H1 (cell line): ENCODE results near the gene TYRO3. TPM values are rescaled to one million over a fixed set of nuclear protein-coding genes. Genes with fewer than 3 reads are reported as not detected.

Experiments used
- CTCF ChIA-PET: fragments of 300-600 bp; sonication (Branson Sonifier 250); formaldehyde crosslinking; loops from one replicate; lab custom pipeline; 2021; ENCODE audit not compliant: partially characterized antibody; lab: Charles Lee
- POLR2A ChIA-PET: fragments of 300-600 bp; sonication (Branson Sonifier 250); formaldehyde crosslinking; loops from one replicate; lab custom pipeline; 2021; ENCODE audit warnings: inconsistent platforms; ENCODE audit not compliant: partially characterized antibody; lab: Charles Lee
- DNase-seq, 2 experiments: peaks; one replicate each; pipeline versions ENCODE4 v3.0.0 to v3.0.0-alpha.2; 2010 to 2022; ENCODE audit warnings: low spot score in 2 of 2, low read depth in 1 of 2, mixed read lengths in 1 of 2
- FAIRE-seq: peaks from 2 replicates; lab custom pipeline; 2011; peaks lifted over from hg19 to GRCh38; lab: Jason Lieb, UNC
- H2AFZ ChIP-seq: 2 replicates; pipeline ENCODE4 v1.8.1; 2012; ENCODE audit warnings: low read length, inconsistent platforms
- H2AK5ac ChIP-seq: 2 replicates; pipeline ENCODE4 v1.6.1; 2013; ENCODE audit warnings: low read depth, low read length
- H2BK120ac ChIP-seq: replicated peaks from 2 replicates; pipeline ENCODE3; 2013; ENCODE audit warnings: low read depth, low read length, inconsistent platforms
- H2BK12ac ChIP-seq: 2 replicates; pipeline ENCODE4 v1.6.1; 2013; ENCODE audit warnings: low read depth, low read length
- H2BK15ac ChIP-seq: 2 replicates; pipeline ENCODE4 v1.6.1; 2013; ENCODE audit warnings: low read length
- H2BK20ac ChIP-seq: 2 replicates; pipeline ENCODE4 v1.6.1; 2013; ENCODE audit warnings: low read length
- H2BK5ac ChIP-seq: 2 replicates; pipeline ENCODE4 v1.6.1; 2013; ENCODE audit warnings: low read depth, low read length
- H3K14ac ChIP-seq: 2 replicates; pipeline ENCODE4 v1.6.1; 2013; ENCODE audit warnings: inconsistent platforms; ENCODE audit not compliant: insufficient read length
- H3K18ac ChIP-seq: 2 replicates; pipeline ENCODE4 v1.6.1; 2013; ENCODE audit warnings: low read length; ENCODE audit errors: extremely low read depth
- H3K23ac ChIP-seq: 2 replicates; pipeline ENCODE4 v1.6.1; 2013; ENCODE audit warnings: inconsistent platforms; ENCODE audit not compliant: insufficient read length
- H3K23me2 ChIP-seq: 2 replicates; pipeline ENCODE4 v1.6.1; 2013; ENCODE audit warnings: low read depth, low read length
- H3K27ac ChIP-seq: 2 replicates; pipeline ENCODE4 v1.6.1; 2011; ENCODE audit warnings: low read depth, low read length, inconsistent platforms
- H3K27me3 ChIP-seq, 4 experiments: replicated peaks in 1 of 4; 1 replicate in 1 of 4; 2 replicates in 3 of 4; pipeline versions ENCODE4 v1.6.1 to v1.8.1; 2011 to 2013; ENCODE audit warnings: low read length in 3 of 4, mild to moderate bottlenecking in 3 of 4, inconsistent platforms in 2 of 4, mixed read lengths in 2 of 4, moderate library complexity in 1 of 4; ENCODE audit not compliant: control insufficient read depth in 3 of 4, insufficient read depth in 3 of 4; ENCODE audit errors: extremely low read depth in 1 of 4
- H3K36me3 ChIP-seq, 4 experiments: 2 replicates each; pipeline versions ENCODE4 v1.6.1 to v1.8.1; 2011 to 2013; ENCODE audit warnings: mild to moderate bottlenecking in 4 of 4, low read length in 3 of 4, moderate library complexity in 2 of 4, control low read depth in 1 of 4, inconsistent platforms in 1 of 4; ENCODE audit not compliant: insufficient read depth in 4 of 4, control insufficient read depth in 2 of 4
- H3K4ac ChIP-seq: replicated peaks from 2 replicates; pipeline ENCODE3; 2013; ENCODE audit warnings: low read length, low read depth, mixed read lengths, inconsistent platforms; ENCODE audit not compliant: insufficient read length
- H3K4me1 ChIP-seq, 4 experiments: replicated peaks in 1 of 4; 1 replicate in 1 of 4; 2 replicates in 3 of 4; pipeline versions ENCODE4 v1.6.1 to v1.8.1; 2011 to 2013; ENCODE audit warnings: low read length in 3 of 4, inconsistent platforms in 2 of 4, mixed read lengths in 1 of 4; ENCODE audit not compliant: insufficient read depth in 4 of 4, control insufficient read depth in 3 of 4
- H3K4me2 ChIP-seq, 2 experiments: 2 replicates each; pipeline versions ENCODE4 v1.6.1 to v1.8.1; 2011 to 2013; ENCODE audit warnings: low read depth in 2 of 2, low read length in 2 of 2, control low read depth in 1 of 2, inconsistent platforms in 1 of 2, mild to moderate bottlenecking in 1 of 2; ENCODE audit not compliant: insufficient read depth in 1 of 2
- H3K4me3 ChIP-seq, 4 experiments: fragments of 200-600, 300-600 bp in 1 of 4; sonication (generic), shearing (Covaris generic), sonication (Bioruptor Twin) in 1 of 4; 2 replicates each; pipeline versions ENCODE4 v1.5.1 to v1.8.1; 2011 to 2016; ENCODE audit warnings: low read length in 4 of 4, low read depth in 3 of 4, control low read depth in 2 of 4, inconsistent platforms in 2 of 4, mild to moderate bottlenecking in 2 of 4, mixed read lengths in 1 of 4, moderate library complexity in 1 of 4; ENCODE audit not compliant: insufficient read depth in 2 of 4; ENCODE audit errors: extremely low read depth in 1 of 4
- H3K56ac ChIP-seq: replicated peaks from 2 replicates; pipeline ENCODE3; 2013; ENCODE audit warnings: low read depth, mild to moderate bottlenecking, mixed read lengths, low read length, inconsistent platforms; ENCODE audit not compliant: insufficient read length
- H3K79me1 ChIP-seq: 2 replicates; pipeline ENCODE4 v1.6.1; 2013; ENCODE audit warnings: low read depth, low read length, control low read depth
- H3K79me2 ChIP-seq, 2 experiments: 2 replicates each; pipeline versions ENCODE4 v1.6.1 to v1.8.1; 2012 to 2013; ENCODE audit warnings: low read length in 2 of 2, mild to moderate bottlenecking in 2 of 2, inconsistent platforms in 1 of 2; ENCODE audit not compliant: insufficient read depth in 2 of 2, control insufficient read depth in 1 of 2
- H3K9ac ChIP-seq, 4 experiments: replicated peaks in 1 of 4; 1 replicate in 1 of 4; 2 replicates in 3 of 4; pipeline versions ENCODE4 v1.6.1 to v1.8.1; 2011 to 2013; ENCODE audit warnings: low read depth in 3 of 4, low read length in 3 of 4, control low read depth in 2 of 4, mild to moderate bottlenecking in 2 of 4, moderate library complexity in 2 of 4, inconsistent platforms in 1 of 4; ENCODE audit errors: extremely low read depth in 1 of 4
- H3K9me3 ChIP-seq, 2 experiments: 2 replicates each; pipeline versions ENCODE4 v1.6.1 to v1.8.1; 2012 to 2013; ENCODE audit warnings: mild to moderate bottlenecking in 2 of 2, moderate library complexity in 2 of 2, control low read depth in 1 of 2, inconsistent platforms in 1 of 2, low read depth in 1 of 2, low read length in 1 of 2, mixed read lengths in 1 of 2; ENCODE audit not compliant: insufficient read depth in 2 of 2
- H4K20me1 ChIP-seq, 2 experiments: replicated peaks in 1 of 2; 2 replicates each; pipeline versions ENCODE3 to v1.8.1; 2011 to 2013; ENCODE audit warnings: inconsistent platforms in 2 of 2, low read length in 2 of 2, mild to moderate bottlenecking in 1 of 2; ENCODE audit not compliant: insufficient read depth in 2 of 2, control insufficient read depth in 1 of 2
- H4K5ac ChIP-seq: 2 replicates; pipeline ENCODE4 v1.6.1; 2013; ENCODE audit warnings: low read length, low read depth, mixed read lengths, inconsistent platforms; ENCODE audit not compliant: insufficient read length
- H4K8ac ChIP-seq: 2 replicates; pipeline ENCODE4 v1.8.0; 2013; ENCODE audit warnings: mild to moderate bottlenecking, moderate library complexity, low read length, inconsistent platforms; ENCODE audit not compliant: insufficient read depth; ENCODE audit errors: extremely low read depth
- H4K91ac ChIP-seq: replicated peaks from 2 replicates; pipeline ENCODE3; 2013; ENCODE audit warnings: low read length, mixed read lengths, inconsistent platforms; ENCODE audit not compliant: insufficient read length
- POU5F1 ChIP-seq: IDR thresholded peaks from 2 replicates; pipeline ENCODE4 v1.6.1; 2011; ENCODE audit warnings: low read depth, mild to moderate bottlenecking, low read length, moderate library complexity
- ZNF274 ChIP-seq: IDR thresholded peaks from 2 replicates; pipeline ENCODE4 v1.7.0; 2012; ENCODE audit warnings: low read length, borderline replicate concordance; ENCODE audit errors: extremely low read depth
- WGBS, 2 experiments: shearing (Covaris generic) in 1 of 2; methylation state at CpG; one replicate each; pipeline versions ENCODE4 v1.1.6 to v1.1.7; 2013 to 2015; ENCODE audit warnings: low lambda C conversion rate in 2 of 2, mixed read lengths in 2 of 2, inconsistent platforms in 1 of 2, low coverage in 1 of 2, missing lambda C conversion rate in 1 of 2; ENCODE audit not compliant: insufficient replicate concordance in 2 of 2, insufficient coverage in 1 of 2, insufficient read length in 1 of 2; ENCODE audit errors: extremely low coverage in 1 of 2, missing lambda C conversion rate in 1 of 2; 5-methylcytosine and 5-hydroxymethylcytosine counted together
- polyA plus RNA-seq, 7 experiments: library from polyadenylated mRNA; depleted of rRNA in 3 of 7; stranded (reverse) in 5 of 7; unstranded in 2 of 7; fragments of >200 nt in 5 of 7; fragments of 200-250 nt in 2 of 7; gene quantifications; 1 replicate in 5 of 7; 2 replicates in 1 of 7; 4 replicates in 1 of 7; pipeline versions ENCODE4 v1.2.1 to v1.2.3, GENCODE V29; 2011 to 2013; ENCODE audit warnings: missing spikeins in 2 of 7, mixed read lengths in 2 of 7
- total RNA-seq: library from RNA; stranded (reverse); fragmentation: NEBNext Ultra II Directional; extraction: Animal tissue kit (Norgen Biotek cat#: 25700); gene quantifications from 2 replicates; pipeline ENCODE4 v1.2.1, GENCODE V29; 2021

The TYRO3 gene
- total and polyA plus RNA-seq, 2 of the 8 experiments (the other 6 are each of a cell fraction or from before 2014, with no cell fraction given) = 82.7 to 98.8 TPM

DNA sequence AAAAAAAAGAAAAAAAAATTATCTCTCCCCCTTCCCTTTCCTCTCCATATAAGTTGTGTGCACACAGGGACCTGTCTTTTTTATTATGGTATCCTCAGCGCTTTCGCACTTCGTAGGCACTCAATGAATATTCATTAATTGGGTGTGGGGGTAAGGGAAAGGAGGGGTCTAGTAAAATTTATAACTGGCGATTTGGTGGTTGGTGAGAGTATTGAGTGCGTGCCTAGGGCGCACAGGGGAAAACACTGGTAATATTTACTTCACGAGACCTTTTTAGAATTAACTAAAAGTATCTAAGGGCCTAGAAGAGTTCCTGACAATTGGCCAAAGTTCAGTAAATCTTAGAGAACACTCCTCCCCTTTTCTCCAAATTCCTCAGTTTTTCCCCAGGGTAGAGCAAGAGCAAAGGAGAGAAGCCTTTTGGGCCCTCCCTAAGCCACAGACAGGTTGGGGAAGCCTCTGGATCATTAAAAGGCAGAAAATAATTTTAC lies 25.7 kb downstream of the TYRO3 start:
- TF ChIP-seq ZNF274 (no peak), POU5F1 (0 out of 2 replicates have a peak, but pooled peaks have one; percentile 62)
- Histone ChIP-seq H3K9me3 (no peaks in the 10 kb centered on the region), H3K23ac (no peak overlapping the region), H3K14ac (no peak overlapping the region), H3K4me1 (peaks cover 0 to 7% (median 3%) of the 10 kb centered on the region in 4 experiments; a peak in 4 of 7 replicates), H2BK20ac (no peak overlapping the region), H3K79me1 (no peaks in the 10 kb centered on the region), H3K9ac (no peak overlapping the region; a peak in 2 of 7 replicates), H3K4ac (no peak overlapping the region), H3K23me2 (no peaks in the 10 kb centered on the region; the same call in 1 of the 2 replicates), H3K18ac (no peak overlapping the region), H2AK5ac (no peak overlapping the region), H2AFZ (no peak overlapping the region), H3K4me3 (peak overlapping the region; percentile 11 to 62 (median 35)), H4K91ac (no peak overlapping the region), H2BK12ac (no peak overlapping the region), H2BK120ac (no peak overlapping the region), H4K20me1 (no peaks in the 10 kb centered on the region), H4K5ac (no peak overlapping the region), H3K79me2 (no peaks in the 10 kb centered on the region), H2BK15ac (no peak overlapping the region), H3K36me3 (no peaks in the 10 kb centered on the region), H3K27me3 (no peaks in the 10 kb centered on the region), H4K8ac (no peak overlapping the region), H2BK5ac (no peak overlapping the region), H3K4me2 (peak overlapping the region; percentile 69 to 78), H3K56ac (no peak overlapping the region), H3K27ac (no peak overlapping the region)
- FAIRE-seq (no peak), DNase-seq (no peak)
- 79% methylated on average over 7 of the region's 7 CpGs; no CpG with 5 or more reads in 1 of the 2 experiments for WGBS, 2 experiments
- ChIA-PET POLR2A (interaction anchor here (0.9 to 29.7 kb wide), 9 partner anchors 9 to 259 kb away, joined by 3 to 643 read pairs (median 8); partner anchors contain the start of gene TYRO3), CTCF (interaction anchor here (0.6 to 2.2 kb wide), 9 partner anchors 9 to 334 kb away, joined by 3 to 9 read pairs (median 3); partner anchors contain the start of gene MAPKBP1)
